ENCODE measurements around the gene PCDH9. TPM values are rescaled to one million over a fixed set of nuclear protein-coding genes. Genes with fewer than 3 reads are reported as not detected.
A peak's percentile ranks its signal among the peaks of the same experiment; 100 is the strongest.

Gene PCDH9
- total RNA-seq, 4 donors from 2014 or later, result 0.37 to 2.4 (median 1.5) TPM

- Histone ChIP-seq H3K36me3 (no peaks in the 10 kb centered on the region), H3K4me1 (no peaks in the 10 kb centered on the region), H3K4me3 (no peak overlapping the region), H3K9me3 (no peaks in the 10 kb centered on the region), H3K27ac (no peak overlapping the region), H3K27me3 (no peaks in the 10 kb centered on the region)
- TF ChIP-seq POLR2AphosphoS5 (IDR thresholded peaks at IDR 0.05), result peak in 1 of 3 donors; percentile 32
- no peak for TF ChIP-seq POLR2A (IDR thresholded peaks at IDR 0.05)
- no peak for TF ChIP-seq EP300 (IDR thresholded peaks at IDR 0.05; ENCODE audit: low read depth)
- TF ChIP-seq CTCF (IDR thresholded peaks at IDR 0.05), result no peak
- in situ Hi-C loops (cut with MboI; ENCODE audit: low pct_ligation_motif_present in 1 of 4, low pct_unique_long_range_greater_than_20kb in 1 of 4, low sequenced_read_pairs in 3 of 4) (no loop called here), intact Hi-C loops (cut with DNase I; ENCODE audit: low total_unique reads) (no loop called here)
- WGBS, 2 donors (ENCODE audit: low coverage in 1 of 2), result 74 to 78% methylated on average over 2 to 3 of the region's 3 CpGs
- DNase-seq, result no peak
Observed at GRCh38 chr13:66323745-66324347, 906.3 kb downstream of the PCDH9 start.

- no peak overlapping the region for H3K27ac ChIP-seq
- no peaks in the 10 kb centered on the region for H3K4me1 ChIP-seq
- 16 to 39% methylated on average over 2 of the region's 2 CpGs for WGBS, 2 donors (ENCODE audit: low coverage in 1 of 2)
- H3K4me3 ChIP-seq, result no peak overlapping the region
- intact Hi-C loops (cut with DNase I; ENCODE audit: low total_unique reads), result no loop called here
- no peaks in the 10 kb centered on the region for H3K36me3 ChIP-seq
- no peak for DNase-seq
- in situ Hi-C loops (cut with MboI; ENCODE audit: low pct_ligation_motif_present in 1 of 4, low pct_unique_long_range_greater_than_20kb in 1 of 4, low sequenced_read_pairs in 3 of 4), result no loop called here
- no peaks in the 10 kb centered on the region for H3K27me3 ChIP-seq
- no peak for TF ChIP-seq POLR2A (IDR thresholded peaks at IDR 0.05)
- TF ChIP-seq POLR2AphosphoS5 (IDR thresholded peaks at IDR 0.05), result no peak
- no peak for TF ChIP-seq EP300 (IDR thresholded peaks at IDR 0.05; ENCODE audit: low read depth)
- no peak for TF ChIP-seq CTCF (IDR thresholded peaks at IDR 0.05)
- no peaks in the 10 kb centered on the region for H3K9me3 ChIP-seq
Observed at GRCh38 chr13:66322936-66323335, 907.2 kb downstream of the PCDH9 start.

GRCh38 chr13:66322193-66322740 is 907.9 kb downstream of the PCDH9 start:
- WGBS, 2 donors (ENCODE audit: low coverage in 1 of 2), result 87 to 92% methylated on average over 4 of the region's 4 CpGs
- intact Hi-C loops (cut with DNase I; ENCODE audit: low total_unique reads) (no loop called here), in situ Hi-C loops (cut with MboI; ENCODE audit: low pct_ligation_motif_present in 1 of 4, low pct_unique_long_range_greater_than_20kb in 1 of 4, low sequenced_read_pairs in 3 of 4) (no loop called here)
- TF ChIP-seq CTCF (IDR thresholded peaks at IDR 0.05) (no peak), POLR2AphosphoS5 (IDR thresholded peaks at IDR 0.05) (no peak), POLR2A (IDR thresholded peaks at IDR 0.05) (no peak), EP300 (IDR thresholded peaks at IDR 0.05; ENCODE audit: low read depth) (no peak)
- no peak for DNase-seq
- Histone ChIP-seq H3K4me1 (no peaks in the 10 kb centered on the region), H3K4me3 (no peak overlapping the region), H3K36me3 (no peaks in the 10 kb centered on the region), H3K27me3 (no peaks in the 10 kb centered on the region), H3K9me3 (no peaks in the 10 kb centered on the region), H3K27ac (no peak overlapping the region)

- H3K36me3 ChIP-seq, result no peaks in the 10 kb centered on the region
- in situ Hi-C loops (cut with MboI; ENCODE audit: low pct_ligation_motif_present in 1 of 4, low pct_unique_long_range_greater_than_20kb in 1 of 4, low sequenced_read_pairs in 3 of 4), result no loop called here
- no peak overlapping the region for H3K27ac ChIP-seq
- peaks cover 0 to 18% (median 8%) of the 10 kb centered on the region in 4 donors for H3K4me1 ChIP-seq
- intact Hi-C loops (cut with DNase I; ENCODE audit: low total_unique reads), result no loop called here
- no peaks in the 10 kb centered on the region for H3K27me3 ChIP-seq
- no peaks in the 10 kb centered on the region for H3K9me3 ChIP-seq
- TF ChIP-seq POLR2AphosphoS5 (IDR thresholded peaks at IDR 0.05), result no peak
- no peak for TF ChIP-seq CTCF (IDR thresholded peaks at IDR 0.05)
- no peak for DNase-seq
- no peak overlapping the region for H3K4me3 ChIP-seq
- WGBS, 2 donors (ENCODE audit: low coverage in 1 of 2), result 77 to 82% methylated on average over 3 of the region's 3 CpGs
Observed at GRCh38 chr13:66314911-66315310, 915.2 kb downstream of the PCDH9 start.
